GM19043 (cell line): ENCODE data around the gene RMND1.
"Not testable (repeated sequence)": the region's sequence is repeated elsewhere in the genome, so short reads cannot be mapped to it uniquely, and the experiment has no call there.

Source experiments
- ATAC-seq: cut with Tn5 transposase; IDR thresholded peaks from one replicate; pipeline ENCODE4 v1.9.1; 2021; ENCODE audit warnings: low read depth; ENCODE audit not compliant: unreplicated experiment

The RMND1 gene

GRCh38 chr6:151357758-151358436, 94.0 kb downstream of the RMND1 start:
- no peak for ATAC-seq

GRCh38 chr6:151356983-151357382, 94.9 kb downstream of the RMND1 start:
- not testable (repeated sequence) for ATAC-seq
